ENCODE measurements around the gene PLCD4. TPM values are rescaled to one million over a fixed set of nuclear protein-coding genes. Genes with fewer than 3 reads are reported as not detected.

Gene PLCD4
- total RNA-seq: 2.2 and 2.6 TPM in 2 replicates

GRCh38 chr2:218607436-218608115, at the start of gene PLCD4:
Gene PLCD4, plus strand, starts transcription at chr2:218607899. Its CDS starts 7,841 bp downstream, at chr2:218615740.

GRCh38 chr2:218568190-218569037, 39.3 kb upstream of the PLCD4 start, which contains the start of the genes CNOT9 and USP37:
Gene CNOT9, plus strand, starts transcription at chr2:218568839. Its CDS starts 116 bp downstream, at chr2:218568955.
Gene USP37, minus strand, starts transcription at chr2:218568351. Its CDS starts 9,698 bp downstream, at chr2:218558653.

GRCh38 chr2:218659258-218659987, 51.7 kb downstream of the PLCD4 start, which contains the start of the genes BCS1L and ZNF142:
Gene BCS1L, plus strand, starts transcription at chr2:218659683. Its CDS starts 1,305 bp downstream, at chr2:218660988.
Gene ZNF142, minus strand, starts transcription at chr2:218659623. Its CDS starts 3,194 bp downstream, at chr2:218656429.

GRCh38 chr2:218671654-218672566, 64.2 kb downstream of the PLCD4 start, which contains the start of the genes RNF25 and STK36:
Gene RNF25, minus strand, starts transcription at chr2:218672002. Its CDS starts 32 bp downstream, at chr2:218671970.
Gene STK36, plus strand, starts transcription at chr2:218672086. Its CDS starts 744 bp downstream, at chr2:218672830.

Small RNA genes lying within 50 kb of the gene (small RNA-seq; reads per million reads assigned to genes)
- gene RNU6-136P: not detected

Other genes with a start within 250 kb of the PLCD4 start
- under 0.01 and 0.20 TPM in 2 replicates for gene SLC11A1, start 225.6 kb upstream of the PLCD4 start, total RNA-seq
- gene CTDSP1, start 208.0 kb upstream of the PLCD4 start, total RNA-seq: 46.7 and 54.5 TPM in 2 replicates
- gene VIL1, start 188.8 kb upstream of the PLCD4 start, total RNA-seq: under 0.01 TPM in 1 of 2 replicates, not detected in the other
- gene USP37, start 39.5 kb upstream of the PLCD4 start, total RNA-seq: 11.3 and 17.6 TPM in 2 replicates
- 55.1 and 77.6 TPM in 2 replicates for gene CNOT9, start 39.1 kb upstream of the PLCD4 start, total RNA-seq
- 12.9 and 20.9 TPM in 2 replicates for gene ZNF142, start 51.7 kb downstream of the PLCD4 start, total RNA-seq
- gene BCS1L, start 51.8 kb downstream of the PLCD4 start, total RNA-seq: 42.6 and 48.1 TPM in 2 replicates
- gene RNF25, start 64.1 kb downstream of the PLCD4 start, total RNA-seq: 29.8 and 39.3 TPM in 2 replicates
- gene STK36, start 64.2 kb downstream of the PLCD4 start, total RNA-seq: 22.4 and 24.0 TPM in 2 replicates
- gene TTLL4, start 102.9 kb downstream of the PLCD4 start, total RNA-seq: 12.1 and 15.1 TPM in 2 replicates
- 0.98 and 3.7 TPM in 2 replicates for gene CYP27A1, start 174.2 kb downstream of the PLCD4 start, total RNA-seq
- 0.37 TPM in 1 of 2 replicates, not detected in the other for gene PRKAG3, start 223.9 kb downstream of the PLCD4 start, total RNA-seq

Data from subcutaneous preadipocyte (primary cell).